ENCODE results near the gene TFF3.

The TFF3 gene

DNA sequence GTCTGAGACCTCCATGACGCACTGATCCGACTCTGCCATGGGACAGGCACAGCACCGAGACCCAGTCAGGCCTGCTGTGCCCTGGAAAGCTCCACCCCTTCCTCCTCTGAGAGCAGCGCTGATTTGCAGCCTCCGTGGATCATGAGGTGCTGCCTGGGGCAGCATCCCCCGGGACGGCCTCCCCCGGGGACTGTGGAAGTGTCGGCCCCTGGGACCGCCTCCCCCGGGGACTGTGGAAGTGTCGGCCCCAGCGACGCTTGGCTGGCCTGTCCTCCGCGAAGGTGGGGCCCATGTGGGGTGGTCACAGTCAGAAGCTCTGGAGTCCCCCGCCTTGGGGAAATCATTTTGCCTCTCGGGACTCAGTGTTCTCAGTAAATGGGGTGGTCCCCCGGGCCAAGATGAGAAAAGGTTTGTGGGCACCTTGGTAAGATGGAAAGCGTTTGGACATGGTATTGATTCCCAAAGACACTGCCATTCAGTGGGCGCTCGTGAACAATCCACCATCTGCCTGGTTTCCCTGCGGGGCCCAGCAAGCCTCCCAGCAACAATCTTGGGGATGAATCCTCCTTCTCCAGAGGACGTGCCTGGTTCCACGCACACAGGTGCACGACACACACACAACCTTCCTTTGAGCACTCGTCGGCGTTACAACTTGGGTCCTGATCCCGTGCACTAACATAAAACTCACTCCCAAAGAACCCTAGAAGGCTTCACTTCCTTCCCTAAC is 32.6 kb upstream of the TFF3 start:
- Histone ChIP-seq H4K20me1 (ENCODE audit: low read depth, low read length) (no peaks in the 10 kb centered on the region), H3F3A (ENCODE audit: insufficient read depth) (no peaks in the 10 kb centered on the region), H3K9me2 (replicated peaks; ENCODE audit: insufficient read depth, low read length) (no peaks in the 10 kb centered on the region), H3K79me2 (ENCODE audit: insufficient read depth, low read length) (no peaks in the 10 kb centered on the region), H3K4me3 (ENCODE audit: insufficient read depth, low read length, poor library complexity, severe bottlenecking) (no peak overlapping the region), H2AFZ (ENCODE audit: low read depth, low read length, severe bottlenecking) (no peak overlapping the region), H3K4me2 (ENCODE audit: low read depth, low read length, poor library complexity, severe bottlenecking) (no peak overlapping the region), H3K27me3 (ENCODE audit: low read length) (no peaks in the 10 kb centered on the region), H3K36me3 (ENCODE audit: low read length) (no peaks in the 10 kb centered on the region), H3K27ac (ENCODE audit: low read depth, low read length) (no peak overlapping the region), H3K9ac (ENCODE audit: low read length) (no peak overlapping the region), H3K9me3 (ENCODE audit: insufficient read depth, low read length) (no peaks in the 10 kb centered on the region)
- TF ChIP-seq EZH2phosphoT487 (conservative IDR thresholded peaks at IDR 0.05; ENCODE audit: low read length), result no peak
- TF ChIP-seq, protein P1, sequence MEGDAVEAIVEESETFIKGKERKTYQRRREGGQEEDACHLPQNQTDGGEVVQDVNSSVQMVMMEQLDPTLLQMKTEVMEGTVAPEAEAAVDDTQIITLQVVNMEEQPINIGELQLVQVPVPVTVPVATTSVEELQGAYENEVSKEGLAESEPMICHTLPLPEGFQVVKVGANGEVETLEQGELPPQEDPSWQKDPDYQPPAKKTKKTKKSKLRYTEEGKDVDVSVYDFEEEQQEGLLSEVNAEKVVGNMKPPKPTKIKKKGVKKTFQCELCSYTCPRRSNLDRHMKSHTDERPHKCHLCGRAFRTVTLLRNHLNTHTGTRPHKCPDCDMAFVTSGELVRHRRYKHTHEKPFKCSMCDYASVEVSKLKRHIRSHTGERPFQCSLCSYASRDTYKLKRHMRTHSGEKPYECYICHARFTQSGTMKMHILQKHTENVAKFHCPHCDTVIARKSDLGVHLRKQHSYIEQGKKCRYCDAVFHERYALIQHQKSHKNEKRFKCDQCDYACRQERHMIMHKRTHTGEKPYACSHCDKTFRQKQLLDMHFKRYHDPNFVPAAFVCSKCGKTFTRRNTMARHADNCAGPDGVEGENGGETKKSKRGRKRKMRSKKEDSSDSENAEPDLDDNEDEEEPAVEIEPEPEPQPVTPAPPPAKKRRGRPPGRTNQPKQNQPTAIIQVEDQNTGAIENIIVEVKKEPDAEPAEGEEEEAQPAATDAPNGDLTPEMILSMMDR (IDR thresholded peaks at IDR 0.05; ENCODE audit: insufficient read depth, low read length, poor library complexity, severe bottlenecking), result no peak

DNA sequence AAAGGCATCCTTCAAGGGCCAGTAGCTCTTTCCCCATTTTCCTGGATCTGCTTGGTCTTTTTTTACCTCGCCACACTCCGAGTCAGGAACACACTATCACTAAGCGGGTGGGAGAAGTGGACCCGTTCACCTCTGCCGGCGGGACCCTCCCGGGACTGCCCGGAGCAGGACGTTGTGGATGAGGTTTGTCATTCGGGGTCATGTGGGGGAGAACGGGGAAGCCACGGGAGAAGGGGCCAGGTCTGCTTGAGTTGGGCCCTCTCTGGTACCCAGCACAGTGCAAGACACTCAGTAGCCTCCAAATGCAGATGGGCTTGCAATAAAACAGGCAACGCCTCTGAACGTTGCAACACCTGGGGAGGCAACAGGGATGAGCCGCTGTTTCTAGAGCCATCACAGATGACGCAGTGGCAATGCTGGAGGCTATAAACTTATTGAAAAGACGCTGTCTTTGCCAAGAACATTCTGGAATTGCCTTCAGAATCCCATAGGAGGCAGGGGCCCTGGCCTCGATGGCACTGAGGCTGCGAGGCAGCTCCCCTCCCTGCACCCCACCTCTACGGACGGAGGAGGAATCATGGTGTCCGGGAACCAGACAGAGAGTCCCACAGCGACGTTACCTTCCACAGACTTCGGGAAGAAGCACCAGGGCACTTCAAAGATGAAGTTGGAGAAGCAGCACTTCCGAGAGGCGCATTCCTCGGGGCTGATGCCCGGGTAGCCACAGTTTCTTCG is 31.8 kb upstream of the TFF3 start:
- Histone ChIP-seq H3K9me3 (ENCODE audit: insufficient read depth, low read length) (no peaks in the 10 kb centered on the region), H3K4me2 (ENCODE audit: low read depth, low read length, poor library complexity, severe bottlenecking) (no peak overlapping the region), H3K36me3 (ENCODE audit: low read length) (no peaks in the 10 kb centered on the region), H3K9me2 (replicated peaks; ENCODE audit: insufficient read depth, low read length) (no peaks in the 10 kb centered on the region), H3K79me2 (ENCODE audit: insufficient read depth, low read length) (no peaks in the 10 kb centered on the region), H3K27me3 (ENCODE audit: low read length) (no peaks in the 10 kb centered on the region), H4K20me1 (ENCODE audit: low read depth, low read length) (no peaks in the 10 kb centered on the region), H3K27ac (ENCODE audit: low read depth, low read length) (no peak overlapping the region), H3K4me3 (ENCODE audit: insufficient read depth, low read length, poor library complexity, severe bottlenecking) (no peak overlapping the region), H2AFZ (ENCODE audit: low read depth, low read length, severe bottlenecking) (no peak overlapping the region), H3F3A (ENCODE audit: insufficient read depth) (no peaks in the 10 kb centered on the region), H3K9ac (ENCODE audit: low read length) (no peak overlapping the region)
- no peak for TF ChIP-seq EZH2phosphoT487 (conservative IDR thresholded peaks at IDR 0.05; ENCODE audit: low read length)
- TF ChIP-seq, protein P1 (IDR thresholded peaks at IDR 0.05; ENCODE audit: insufficient read depth, low read length, poor library complexity, severe bottlenecking), result no peak

DNA sequence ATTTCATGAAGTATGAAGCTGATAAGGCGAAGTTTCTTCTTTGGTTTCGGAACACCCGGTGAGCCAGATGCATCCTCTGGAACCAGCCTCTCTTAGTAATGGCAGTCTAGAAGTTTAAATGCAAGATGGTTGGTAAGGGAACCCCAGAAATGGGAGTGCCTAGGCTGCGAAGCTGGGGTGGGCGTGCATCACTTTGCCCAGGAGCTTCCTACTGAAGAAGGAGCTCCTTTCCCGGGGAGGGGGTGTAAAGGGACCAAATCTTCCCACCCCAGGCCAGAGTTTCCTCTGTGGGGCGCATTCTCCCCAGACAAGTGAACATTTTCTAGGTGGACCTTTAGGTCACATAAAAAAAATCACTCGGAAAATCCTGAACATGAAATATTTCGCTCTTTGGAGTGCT is 31.2 kb upstream of the TFF3 start:
- H3K4me3 ChIP-seq (ENCODE audit: insufficient read depth, low read length, poor library complexity, severe bottlenecking), result no peak overlapping the region
- no peaks in the 10 kb centered on the region for H3K27me3 ChIP-seq (ENCODE audit: low read length)
- no peaks in the 10 kb centered on the region for H3K79me2 ChIP-seq (ENCODE audit: insufficient read depth, low read length)
- H3K9me2 ChIP-seq (replicated peaks; ENCODE audit: insufficient read depth, low read length), result no peaks in the 10 kb centered on the region
- TF ChIP-seq, protein P1 (IDR thresholded peaks at IDR 0.05; ENCODE audit: insufficient read depth, low read length, poor library complexity, severe bottlenecking), result no peak
- TF ChIP-seq EZH2phosphoT487 (conservative IDR thresholded peaks at IDR 0.05; ENCODE audit: low read length), result no peak
- no peaks in the 10 kb centered on the region for H3F3A ChIP-seq (ENCODE audit: insufficient read depth)
- no peaks in the 10 kb centered on the region for H3K36me3 ChIP-seq (ENCODE audit: low read length)
- H3K9ac ChIP-seq (ENCODE audit: low read length), result no peak overlapping the region
- no peaks in the 10 kb centered on the region for H4K20me1 ChIP-seq (ENCODE audit: low read depth, low read length)
- no peak overlapping the region for H2AFZ ChIP-seq (ENCODE audit: low read depth, low read length, severe bottlenecking)
- no peak overlapping the region for H3K27ac ChIP-seq (ENCODE audit: low read depth, low read length)
- H3K4me2 ChIP-seq (ENCODE audit: low read depth, low read length, poor library complexity, severe bottlenecking), result no peak overlapping the region
- H3K9me3 ChIP-seq (ENCODE audit: insufficient read depth, low read length), result no peaks in the 10 kb centered on the region

Measured in SU-DHL-6 (cell line).